Neural progenitor cell (in vitro differentiated cells): ENCODE measurements around the gene DCX. TPM values are rescaled to one million over a fixed set of nuclear protein-coding genes. Genes with fewer than 3 reads are reported as not detected.

ENCODE experiments used
- DNase-seq: peaks from one replicate; pipeline ENCODE4 v3.0.0-alpha.2; 2016; ENCODE audit warnings: low spot score
- H2AFZ ChIP-seq: fragments of 200-600 bp; sonication (generic); replicated peaks from 2 replicates; pipeline ENCODE4 v1.6.1; 2016; ENCODE audit warnings: antibody characterized with exemption
- H3F3A ChIP-seq: fragments of 200-600 bp; sonication (generic); 2 replicates; pipeline ENCODE4 v1.6.1; 2016; ENCODE audit warnings: antibody characterized with exemption, low read depth
- H3K27ac ChIP-seq: fragments of 200-600 bp; sonication (generic); 2 replicates; pipeline ENCODE4 v1.5.1; 2016; ENCODE audit warnings: mild to moderate bottlenecking
- H3K27me3 ChIP-seq: fragments of 200-600 bp; sonication (generic); 2 replicates; pipeline ENCODE4 v1.6.1; 2016; ENCODE audit warnings: mild to moderate bottlenecking, moderate library complexity
- H3K36me3 ChIP-seq: fragments of 200-600 bp; sonication (generic); 2 replicates; pipeline ENCODE4 v1.5.1; 2016
- H3K4me1 ChIP-seq: fragments of 200-600 bp; sonication (generic); 2 replicates; pipeline ENCODE4 v1.6.1; 2016; ENCODE audit warnings: mixed run types
- H3K4me2 ChIP-seq: fragments of 200-600 bp; sonication (generic); 2 replicates; pipeline ENCODE4 v1.6.1; 2016
- H3K4me3 ChIP-seq: fragments of 200-600 bp; sonication (generic); 2 replicates; pipeline ENCODE4 v1.5.1; 2016
- H3K79me2 ChIP-seq: fragments of 200-600 bp; sonication (generic); 2 replicates; pipeline ENCODE4 v1.6.1; 2016; ENCODE audit warnings: low read depth
- H3K9ac ChIP-seq: fragments of 200-600 bp; sonication (generic); 2 replicates; pipeline ENCODE4 v1.6.1; 2016
- H3K9me3 ChIP-seq: fragments of 200-600 bp; sonication (generic); 2 replicates; pipeline ENCODE4 v1.5.1; 2016; ENCODE audit warnings: low read depth
- H4K20me1 ChIP-seq: fragments of 200-600 bp; sonication (generic); 2 replicates; pipeline ENCODE4 v1.6.1; 2016; ENCODE audit warnings: low read depth
- H3K27ac Mint-ChIP-seq: 3 replicates; pipeline ENCODE4 v1.8.0; 2021; ENCODE audit warnings: mixed read lengths
- H3K27me3 Mint-ChIP-seq: 2 replicates; pipeline ENCODE4 v1.8.0; 2022; ENCODE audit warnings: low read depth, mild to moderate bottlenecking, inconsistent platforms, moderate library complexity, mixed read lengths; ENCODE audit not compliant: insufficient read depth
- H3K36me3 Mint-ChIP-seq: 3 replicates; pipeline ENCODE4 v1.8.0; 2021; ENCODE audit warnings: mixed read lengths
- H3K4me1 Mint-ChIP-seq: 3 replicates; pipeline ENCODE4 v1.8.0; 2021; ENCODE audit warnings: mixed read lengths
- H3K4me3 Mint-ChIP-seq: 3 replicates; pipeline ENCODE4 v1.8.0; 2021; ENCODE audit warnings: mild to moderate bottlenecking, moderate library complexity, mixed read lengths
- H3K9me3 Mint-ChIP-seq: 3 replicates; pipeline ENCODE4 v1.8.0; 2020; ENCODE audit warnings: mixed read lengths
- CTCF ChIP-seq: fragments of 200-600 bp; sonication (generic); IDR thresholded peaks from 2 replicates; pipeline ENCODE4 v1.5.1; 2017; ENCODE audit warnings: antibody characterized with exemption, mild to moderate bottlenecking
- EZH2 ChIP-seq: fragments of 200-600 bp; sonication (generic); IDR thresholded peaks from 2 replicates; pipeline ENCODE4 v1.6.1; 2017; ENCODE audit warnings: antibody characterized with exemption, mild to moderate bottlenecking, moderate library complexity
- EZH2phosphoT487 ChIP-seq: fragments of 200-600 bp; sonication (generic); IDR thresholded peaks from 2 replicates; pipeline ENCODE4 v1.6.1; 2017; ENCODE audit warnings: antibody characterized with exemption
- total RNA-seq: library from RNA; depleted of rRNA; stranded (reverse); fragments of >200 nt; gene quantifications from 2 replicates; pipeline ENCODE4 v1.2.3, GENCODE V29; 2015; ENCODE audit warnings: low replicate concordance

The DCX gene
- total RNA-seq, 1 donor from 2014 or later, result 4.8 TPM

- Mint-ChIP-seq H3K27me3 (peaks cover 2% of the 10 kb centered on the region), H3K27ac (no peak overlapping the region)
These were observed 51.2 kb downstream of the DCX start for GRCh38 chrX:111360839-111361238.

GRCh38 chrX:111355523-111356115 is 56.4 kb downstream of the DCX start:
- Histone ChIP-seq H2AFZ (no peak overlapping the region), H3K79me2 (no peaks in the 10 kb centered on the region), H3F3A (no peaks in the 10 kb centered on the region), H3K27ac (no peak overlapping the region), H4K20me1 (no peaks in the 10 kb centered on the region), H3K9me3 (no peaks in the 10 kb centered on the region), H3K27me3 (no peaks in the 10 kb centered on the region), H3K4me1 (peaks cover 23% of the 10 kb centered on the region), H3K36me3 (no peaks in the 10 kb centered on the region), H3K4me2 (no peak overlapping the region), H3K4me3 (no peak overlapping the region), H3K9ac (no peak overlapping the region)
- no peak for DNase-seq
- Mint-ChIP-seq H3K27me3 (no peaks in the 10 kb centered on the region), H3K9me3 (peaks cover 2% of the 10 kb centered on the region), H3K4me1 (no peaks in the 10 kb centered on the region), H3K36me3 (no peaks in the 10 kb centered on the region), H3K27ac (no peak overlapping the region), H3K4me3 (no peak overlapping the region)
- TF ChIP-seq CTCF (no peak), EZH2 (no peak), EZH2phosphoT487 (no peak)

More at GRCh38 chrX:111360839-111361238, 51.2 kb downstream of the DCX start:
- Histone ChIP-seq H3K4me2 (no peak overlapping the region), H3K79me2 (no peaks in the 10 kb centered on the region), H3F3A (no peaks in the 10 kb centered on the region), H3K9me3 (no peaks in the 10 kb centered on the region), H3K27me3 (no peaks in the 10 kb centered on the region), H3K27ac (no peak overlapping the region), H3K9ac (no peak overlapping the region), H3K4me3 (no peak overlapping the region), H3K4me1 (peaks cover 4% of the 10 kb centered on the region), H3K36me3 (no peaks in the 10 kb centered on the region), H2AFZ (peak overlapping the region; percentile 14), H4K20me1 (no peaks in the 10 kb centered on the region)
- no peak for DNase-seq
- Mint-ChIP-seq H3K4me3 (no peak overlapping the region), H3K9me3 (peaks cover under 1% of the 10 kb centered on the region), H3K36me3 (no peaks in the 10 kb centered on the region), H3K4me1 (no peaks in the 10 kb centered on the region)
- TF ChIP-seq EZH2phosphoT487 (no peak), EZH2 (no peak), CTCF (peak; percentile 56)

GRCh38 chrX:111354496-111354895 is 57.5 kb downstream of the DCX start:
- peak overlapping the region; percentile 80 for H2AFZ ChIP-seq
- H3K27ac Mint-ChIP-seq, result no peak overlapping the region
- H3K4me3 ChIP-seq, result no peak overlapping the region
- H3K27me3 ChIP-seq, result no peaks in the 10 kb centered on the region
- no peak overlapping the region for H3K4me2 ChIP-seq
- H3K36me3 Mint-ChIP-seq, result no peaks in the 10 kb centered on the region
- peaks cover 2% of the 10 kb centered on the region for H3K9me3 Mint-ChIP-seq
- no peaks in the 10 kb centered on the region for H3K36me3 ChIP-seq
- no peaks in the 10 kb centered on the region for H3K27me3 Mint-ChIP-seq
- H3F3A ChIP-seq, result no peaks in the 10 kb centered on the region
- DNase-seq, result no peak
- H3K4me3 Mint-ChIP-seq, result no peak overlapping the region
- H4K20me1 ChIP-seq, result no peaks in the 10 kb centered on the region
- no peaks in the 10 kb centered on the region for H3K9me3 ChIP-seq
- no peak overlapping the region for H3K27ac ChIP-seq
- H3K79me2 ChIP-seq, result no peaks in the 10 kb centered on the region
- H3K9ac ChIP-seq, result no peak overlapping the region
- TF ChIP-seq CTCF (no peak), EZH2phosphoT487 (no peak), EZH2 (no peak)
- peaks cover 23% of the 10 kb centered on the region for H3K4me1 ChIP-seq
- H3K4me1 Mint-ChIP-seq, result no peaks in the 10 kb centered on the region
